ENCODE results near the gene CCKAR. TPM values are rescaled to one million over a fixed set of nuclear protein-coding genes. Genes with fewer than 3 reads are reported as not detected.

Gene CCKAR
- total RNA-seq, 4 donors from 2014 or later, result not detected

GRCh38 chr4:26471890-26472289 is 18.4 kb downstream of the CCKAR start:
- no peak overlapping the region for H3K27ac ChIP-seq
- H3K36me3 ChIP-seq, result no peaks in the 10 kb centered on the region
- no peaks in the 10 kb centered on the region for H3K27me3 ChIP-seq
- intact Hi-C loops (cut with DNase I; ENCODE audit: low total_unique reads) (no loop called here), in situ Hi-C loops (cut with MboI; ENCODE audit: low sequenced_read_pairs in 4 of 4) (loop anchor here in 3 of 4 donors (25.0 kb wide), 3 partner anchors 90 to 540 kb away; no protein-coding TSS in a partner anchor)
- no peak overlapping the region for H3K4me3 ChIP-seq
- no peak for DNase-seq
- no peaks in the 10 kb centered on the region for H3K9me3 ChIP-seq
- H3K4me1 ChIP-seq, result no peaks in the 10 kb centered on the region
- ATAC-seq, result no peak
- TF ChIP-seq POLR2A (IDR thresholded peaks at IDR 0.05) (no peak), CTCF (IDR thresholded peaks at IDR 0.05 in 4 of 5, conservative IDR thresholded peaks at IDR 0.05 in 1 of 5) (no peak)

GRCh38 chr4:26468977-26469376 is 21.3 kb downstream of the CCKAR start:
- H3K27me3 ChIP-seq, result no peaks in the 10 kb centered on the region
- in situ Hi-C loops (cut with MboI; ENCODE audit: low sequenced_read_pairs in 4 of 4) (loop anchor here in 3 of 4 donors (25.0 kb wide), 3 partner anchors 93 to 543 kb away; no protein-coding TSS in a partner anchor), intact Hi-C loops (cut with DNase I; ENCODE audit: low total_unique reads) (no loop called here)
- ATAC-seq, result no peak
- no peak overlapping the region for H3K4me3 ChIP-seq
- H3K4me1 ChIP-seq, result no peaks in the 10 kb centered on the region
- H3K27ac ChIP-seq, result no peak overlapping the region
- H3K36me3 ChIP-seq, result no peaks in the 10 kb centered on the region
- no peaks in the 10 kb centered on the region for H3K9me3 ChIP-seq
- DNase-seq, result no peak
- TF ChIP-seq CTCF (IDR thresholded peaks at IDR 0.05 in 4 of 5, conservative IDR thresholded peaks at IDR 0.05 in 1 of 5) (no peak), POLR2A (IDR thresholded peaks at IDR 0.05) (no peak)

GRCh38 chr4:26468283-26468949 is 21.9 kb downstream of the CCKAR start:
- H3K36me3 ChIP-seq, result no peaks in the 10 kb centered on the region
- TF ChIP-seq CTCF (IDR thresholded peaks at IDR 0.05 in 4 of 5, conservative IDR thresholded peaks at IDR 0.05 in 1 of 5), result no peak
- TF ChIP-seq POLR2A (IDR thresholded peaks at IDR 0.05), result no peak
- in situ Hi-C loops (cut with MboI; ENCODE audit: low sequenced_read_pairs in 4 of 4), result loop anchor here in 3 of 4 donors (25.0 kb wide), 3 partner anchors 94 to 544 kb away; no protein-coding TSS in a partner anchor
- H3K27me3 ChIP-seq, result no peaks in the 10 kb centered on the region
- H3K9me3 ChIP-seq, result no peaks in the 10 kb centered on the region
- DNase-seq (no peak), ATAC-seq (no peak)
- H3K4me3 ChIP-seq, result no peak overlapping the region
- intact Hi-C loops (cut with DNase I; ENCODE audit: low total_unique reads), result no loop called here
- no peak overlapping the region for H3K27ac ChIP-seq
- H3K4me1 ChIP-seq, result no peaks in the 10 kb centered on the region

- no peaks in the 10 kb centered on the region for H3K27me3 ChIP-seq
- in situ Hi-C loops (cut with MboI; ENCODE audit: low sequenced_read_pairs in 4 of 4), result loop anchor here in 3 of 4 donors (25.0 kb wide), 3 partner anchors 95 to 545 kb away; no protein-coding TSS in a partner anchor
- TF ChIP-seq POLR2A (IDR thresholded peaks at IDR 0.05), result no peak
- no peak for TF ChIP-seq CTCF (IDR thresholded peaks at IDR 0.05 in 4 of 5, conservative IDR thresholded peaks at IDR 0.05 in 1 of 5)
- DNase-seq (no peak), ATAC-seq (no peak)
- H3K4me3 ChIP-seq, result no peak overlapping the region
- no peaks in the 10 kb centered on the region for H3K4me1 ChIP-seq
- H3K36me3 ChIP-seq, result no peaks in the 10 kb centered on the region
- H3K27ac ChIP-seq, result no peak overlapping the region
- no peaks in the 10 kb centered on the region for H3K9me3 ChIP-seq
- intact Hi-C loops (cut with DNase I; ENCODE audit: low total_unique reads), result no loop called here
Observed at GRCh38 chr4:26467724-26468123, 22.6 kb downstream of the CCKAR start.
